Ovary (tissue), 3 donors: ENCODE results near the gene GOLGA6L10.
"Not testable (repeated sequence)": the region's sequence is repeated elsewhere in the genome, so short reads cannot be mapped to it uniquely, and the experiment has no call there.

Experiments
- POLR2A ChIP-seq: fragments of 450-650 bp; IDR thresholded peaks from one replicate; pipeline ENCODE4 v1.6.1; 2017; ENCODE audit warnings: antibody characterized with exemption, mild to moderate bottlenecking, moderate library complexity
- TF ChIP-seq, protein P1 (sequence below), 3 donors: fragments of 450-650 bp in 2 of 3; fragments of 200-600 bp in 1 of 3; IDR thresholded peaks; one replicate each; pipeline versions ENCODE4 v1.5.1 to v1.8.0; 2016 to 2022; ENCODE audit warnings: antibody characterized with exemption in 3 of 3, mild to moderate bottlenecking in 1 of 3
- donor health status: DM: no; HTN: no; CAD: no.

DNA sequence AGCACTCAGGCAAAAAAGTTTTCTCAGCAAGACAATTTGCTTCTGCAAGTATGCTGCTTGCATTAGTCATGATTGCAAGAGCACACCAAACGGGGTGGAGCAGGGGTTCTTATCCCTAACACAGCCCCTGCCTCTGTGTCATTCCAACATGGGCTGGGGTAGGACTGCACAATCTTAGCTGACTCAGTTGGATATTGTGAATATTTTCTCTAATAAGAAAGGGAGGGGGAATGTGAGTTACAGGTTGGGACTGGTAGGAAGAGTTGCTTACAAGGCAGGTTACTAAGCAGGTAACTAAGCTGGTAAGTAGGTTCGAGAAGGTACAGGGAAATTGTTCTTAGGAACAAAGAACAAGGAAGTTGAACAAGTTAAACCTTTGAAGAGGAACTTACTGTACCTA, 24.4 kb upstream of the GOLGA6L10 start:
- TF ChIP-seq, protein P1, sequence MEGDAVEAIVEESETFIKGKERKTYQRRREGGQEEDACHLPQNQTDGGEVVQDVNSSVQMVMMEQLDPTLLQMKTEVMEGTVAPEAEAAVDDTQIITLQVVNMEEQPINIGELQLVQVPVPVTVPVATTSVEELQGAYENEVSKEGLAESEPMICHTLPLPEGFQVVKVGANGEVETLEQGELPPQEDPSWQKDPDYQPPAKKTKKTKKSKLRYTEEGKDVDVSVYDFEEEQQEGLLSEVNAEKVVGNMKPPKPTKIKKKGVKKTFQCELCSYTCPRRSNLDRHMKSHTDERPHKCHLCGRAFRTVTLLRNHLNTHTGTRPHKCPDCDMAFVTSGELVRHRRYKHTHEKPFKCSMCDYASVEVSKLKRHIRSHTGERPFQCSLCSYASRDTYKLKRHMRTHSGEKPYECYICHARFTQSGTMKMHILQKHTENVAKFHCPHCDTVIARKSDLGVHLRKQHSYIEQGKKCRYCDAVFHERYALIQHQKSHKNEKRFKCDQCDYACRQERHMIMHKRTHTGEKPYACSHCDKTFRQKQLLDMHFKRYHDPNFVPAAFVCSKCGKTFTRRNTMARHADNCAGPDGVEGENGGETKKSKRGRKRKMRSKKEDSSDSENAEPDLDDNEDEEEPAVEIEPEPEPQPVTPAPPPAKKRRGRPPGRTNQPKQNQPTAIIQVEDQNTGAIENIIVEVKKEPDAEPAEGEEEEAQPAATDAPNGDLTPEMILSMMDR (IDR thresholded peaks at IDR 0.05): not testable (repeated sequence)
- TF ChIP-seq POLR2A: not testable (repeated sequence)
